NK-92 (cell line): Measurements from ENCODE around the gene TXNRD1.

ENCODE experiments used
- DNase-seq: peaks from one replicate; lab custom pipeline; 2025; ENCODE audit not compliant: unreplicated experiment; lab: John Stamatoyannopoulos, UW

Gene TXNRD1

GRCh38 chr12:104299842-104300481 lies 84.4 kb downstream of the TXNRD1 start:
- DNase-seq = no peak

- DNase-seq = peak; percentile 8
Measured at GRCh38 chr12:104303538-104304151, 88.1 kb downstream of the TXNRD1 start, which contains the start of gene EID3. EID3 (plus strand) TSS chr12:104303739; CDS start chr12:104303935, 196 bp downstream.

GRCh38 chr12:104304261-104305009 lies 88.9 kb downstream of the TXNRD1 start:
- no peak for DNase-seq

GRCh38 chr12:104305349-104305748 lies 89.8 kb downstream of the TXNRD1 start:
- no peak for DNase-seq

- DNase-seq = no peak
Measured at GRCh38 chr12:104306376-104306775, 90.8 kb downstream of the TXNRD1 start.

GRCh38 chr12:104306943-104307654 lies 91.5 kb downstream of the TXNRD1 start:
- no peak for DNase-seq

- no peak for DNase-seq
Measured at GRCh38 chr12:104307655-104308000, 92.0 kb downstream of the TXNRD1 start.

GRCh38 chr12:104309446-104309993 lies 93.9 kb downstream of the TXNRD1 start:
- DNase-seq = no peak

GRCh38 chr12:104310751-104311633 lies 95.4 kb downstream of the TXNRD1 start:
- DNase-seq = no peak

GRCh38 chr12:104312202-104312601 lies 96.6 kb downstream of the TXNRD1 start:
- no peak for DNase-seq

GRCh38 chr12:104312654-104313053 lies 97.1 kb downstream of the TXNRD1 start:
- DNase-seq = no peak

GRCh38 chr12:104313568-104314241 lies 98.1 kb downstream of the TXNRD1 start:
- DNase-seq = no peak

- no peak for DNase-seq
Measured at GRCh38 chr12:104314242-104314614, 98.6 kb downstream of the TXNRD1 start.

- DNase-seq = no peak
Measured at GRCh38 chr12:104315326-104316224, 100.0 kb downstream of the TXNRD1 start.

- no peak for DNase-seq
Measured at GRCh38 chr12:104316936-104317335, 101.4 kb downstream of the TXNRD1 start.

GRCh38 chr12:104317538-104318210 lies 102.1 kb downstream of the TXNRD1 start:
- no peak for DNase-seq

- no peak for DNase-seq
Measured at GRCh38 chr12:104319028-104319427, 103.4 kb downstream of the TXNRD1 start.

- no peak for DNase-seq
Measured at GRCh38 chr12:104319918-104320626, 104.5 kb downstream of the TXNRD1 start.
